Activated naive CD8-positive, alpha-beta T cell treated with anti-CD3 and anti-CD28 coated beads, Interleukin-2, amount 50 U/mL, for 24 hours (primary cell): ENCODE measurements around the gene TMED4.

Experiments used
- ATAC-seq: fragments of 150-1000 bp; cut with Tn5 transposase; one replicate; pipeline ENCODE4 v1.10.0; 2021
- DNase-seq: peaks from one replicate; pipeline ENCODE4 v3.0.0; 2021
- H3K27ac Mint-ChIP-seq: one replicate; pipeline ENCODE4 v1.8.0; 2021; ENCODE audit warnings: mild to moderate bottlenecking, mixed read lengths
- H3K27me3 Mint-ChIP-seq: one replicate; pipeline ENCODE4 v1.8.0; 2021; ENCODE audit warnings: mixed read lengths
- H3K36me3 Mint-ChIP-seq: one replicate; pipeline ENCODE4 v1.8.0; 2021; ENCODE audit warnings: low read depth, mixed read lengths
- H3K4me1 Mint-ChIP-seq: one replicate; pipeline ENCODE4 v1.8.0; 2021; ENCODE audit warnings: mixed read lengths
- H3K4me3 Mint-ChIP-seq: one replicate; pipeline ENCODE4 v1.8.0; 2021; ENCODE audit warnings: mild to moderate bottlenecking, moderate library complexity, mixed read lengths
- H3K9me3 Mint-ChIP-seq: one replicate; pipeline ENCODE4 v1.8.0; 2021; ENCODE audit warnings: mixed read lengths

Gene TMED4

GRCh38 chr7:44595934-44596635 lies 14.1 kb upstream of the TMED4 start:
- H3K36me3 Mint-ChIP-seq: no peaks in the 10 kb centered on the region
- ATAC-seq: no peak

GRCh38 chr7:44590910-44591309 lies 8.9 kb upstream of the TMED4 start:
- H3K9me3 Mint-ChIP-seq: no peaks in the 10 kb centered on the region
- H3K27ac Mint-ChIP-seq: no peak overlapping the region
- H3K4me3 Mint-ChIP-seq: no peak overlapping the region
- no peaks in the 10 kb centered on the region for H3K4me1 Mint-ChIP-seq
- no peaks in the 10 kb centered on the region for H3K27me3 Mint-ChIP-seq
- no peak for ATAC-seq
- DNase-seq: no peak
- H3K36me3 Mint-ChIP-seq: no peaks in the 10 kb centered on the region

More at GRCh38 chr7:44595934-44596635, 14.1 kb upstream of the TMED4 start:
- DNase-seq: no peak
- Mint-ChIP-seq H3K27ac (no peak overlapping the region), H3K4me1 (no peaks in the 10 kb centered on the region), H3K27me3 (no peaks in the 10 kb centered on the region), H3K4me3 (no peak overlapping the region), H3K9me3 (no peaks in the 10 kb centered on the region)

- Mint-ChIP-seq H3K27me3 (no peaks in the 10 kb centered on the region), H3K4me1 (peaks cover 4% of the 10 kb centered on the region), H3K4me3 (no peak overlapping the region), H3K9me3 (no peaks in the 10 kb centered on the region), H3K27ac (no peak overlapping the region), H3K36me3 (no peaks in the 10 kb centered on the region)
- ATAC-seq (peak; percentile 46), DNase-seq (peak; percentile 59)
Observed at GRCh38 chr7:44587843-44588711, 6.0 kb upstream of the TMED4 start.

- H3K27ac Mint-ChIP-seq: peak overlapping the region; percentile 97
- peaks cover 38% of the 10 kb centered on the region for H3K4me1 Mint-ChIP-seq
- ATAC-seq (no peak), DNase-seq (no peak)
- peaks cover 30% of the 10 kb centered on the region for H3K36me3 Mint-ChIP-seq
- H3K9me3 Mint-ChIP-seq: no peaks in the 10 kb centered on the region
- H3K27me3 Mint-ChIP-seq: peaks cover 3% of the 10 kb centered on the region
- peak overlapping the region; percentile 92 for H3K4me3 Mint-ChIP-seq
Observed at GRCh38 chr7:44583146-44583865, 1.3 kb upstream of the TMED4 start.

- peak overlapping the region; percentile 97 for H3K27ac Mint-ChIP-seq
- H3K36me3 Mint-ChIP-seq: peaks cover 36% of the 10 kb centered on the region
- H3K27me3 Mint-ChIP-seq: peaks cover 3% of the 10 kb centered on the region
- H3K4me3 Mint-ChIP-seq: peak overlapping the region; percentile 92
- DNase-seq (peak; percentile 59), ATAC-seq (peak; percentile 55)
- H3K9me3 Mint-ChIP-seq: no peaks in the 10 kb centered on the region
- peaks cover 39% of the 10 kb centered on the region for H3K4me1 Mint-ChIP-seq
Observed at GRCh38 chr7:44580945-44581878, 819 bp downstream of the TMED4 start.

- no peak for ATAC-seq
- H3K9me3 Mint-ChIP-seq: no peaks in the 10 kb centered on the region
- H3K36me3 Mint-ChIP-seq: peaks cover 60% of the 10 kb centered on the region
- DNase-seq: no peak
- H3K4me3 Mint-ChIP-seq: no peak overlapping the region
- peaks cover 57% of the 10 kb centered on the region for H3K4me1 Mint-ChIP-seq
- no peaks in the 10 kb centered on the region for H3K27me3 Mint-ChIP-seq
- peak overlapping the region; percentile 10 for H3K27ac Mint-ChIP-seq
Observed at GRCh38 chr7:44576228-44576627, 5.8 kb downstream of the TMED4 start.

- H3K36me3 Mint-ChIP-seq: peaks cover 56% of the 10 kb centered on the region
- H3K27ac Mint-ChIP-seq: peak overlapping the region; percentile 95
- H3K4me1 Mint-ChIP-seq: peaks cover 46% of the 10 kb centered on the region
- DNase-seq (no peak), ATAC-seq (no peak)
- H3K9me3 Mint-ChIP-seq: no peaks in the 10 kb centered on the region
- H3K27me3 Mint-ChIP-seq: no peaks in the 10 kb centered on the region
- H3K4me3 Mint-ChIP-seq: peak overlapping the region; percentile 91
Observed at GRCh38 chr7:44575054-44575453, 7.0 kb downstream of the TMED4 start.

GRCh38 chr7:44574287-44574872 lies 7.7 kb downstream of the TMED4 start:
- Mint-ChIP-seq H3K9me3 (no peaks in the 10 kb centered on the region), H3K4me1 (peaks cover 39% of the 10 kb centered on the region), H3K27ac (peak overlapping the region; percentile 95), H3K4me3 (peak overlapping the region; percentile 91), H3K27me3 (no peaks in the 10 kb centered on the region), H3K36me3 (peaks cover 55% of the 10 kb centered on the region)
- ATAC-seq (no peak), DNase-seq (no peak)

- ATAC-seq: peak; percentile 98
- H3K4me3 Mint-ChIP-seq: peak within 1 kb of the TSS; percentile 91
Observed at GRCh38 chr7:44573464-44574286, 8.4 kb downstream of the TMED4 start, which contains the start of gene DDX56. Gene DDX56 (minus strand): TSS chr7:44573908. CDS start chr7:44573895, 13 bp downstream.

GRCh38 chr7:44572771-44573170 lies 9.3 kb downstream of the TMED4 start:
- ATAC-seq (no peak), DNase-seq (no peak)
- Mint-ChIP-seq H3K9me3 (no peaks in the 10 kb centered on the region), H3K36me3 (peaks cover 53% of the 10 kb centered on the region), H3K27me3 (no peaks in the 10 kb centered on the region), H3K27ac (peak overlapping the region; percentile 95), H3K4me3 (peak overlapping the region; percentile 91), H3K4me1 (peaks cover 39% of the 10 kb centered on the region)

More at GRCh38 chr7:44573464-44574286, 8.4 kb downstream of the TMED4 start, which contains the start of gene DDX56:
- Mint-ChIP-seq H3K27me3 (no peaks in the 10 kb centered on the region), H3K36me3 (peaks cover 54% of the 10 kb centered on the region), H3K9me3 (no peaks in the 10 kb centered on the region), H3K27ac (peak within 1 kb of the TSS; percentile 95), H3K4me1 (peaks cover 39% of the 10 kb centered on the region)
- peak; percentile 93 for DNase-seq

GRCh38 chr7:44569959-44570358 lies 12.1 kb downstream of the TMED4 start:
- Mint-ChIP-seq H3K27ac (peak overlapping the region; percentile 46), H3K9me3 (no peaks in the 10 kb centered on the region), H3K4me3 (no peak overlapping the region), H3K36me3 (peaks cover 64% of the 10 kb centered on the region), H3K4me1 (peaks cover 30% of the 10 kb centered on the region), H3K27me3 (no peaks in the 10 kb centered on the region)
- no peak for ATAC-seq
- DNase-seq: no peak

- ATAC-seq (no peak), DNase-seq (no peak)
- H3K4me1 Mint-ChIP-seq: peaks cover 24% of the 10 kb centered on the region
- no peaks in the 10 kb centered on the region for H3K9me3 Mint-ChIP-seq
- peak overlapping the region; percentile 73 for H3K27ac Mint-ChIP-seq
- no peak overlapping the region for H3K4me3 Mint-ChIP-seq
- H3K36me3 Mint-ChIP-seq: peaks cover 71% of the 10 kb centered on the region
- no peaks in the 10 kb centered on the region for H3K27me3 Mint-ChIP-seq
Observed at GRCh38 chr7:44568771-44569560, 13.1 kb downstream of the TMED4 start.
